Tibial nerve (tissue), 3 donors: ENCODE data around the gene AEN.

Experiments
- CTCF ChIP-seq, 5 experiments: fragments of 200-600 bp in 3 of 5; fragments of 450-650 bp in 2 of 5; sonication (generic) in 3 of 5; IDR thresholded peaks; one replicate each; pipeline ENCODE4 v1.5.1; 2016 to 2019; ENCODE audit warnings: antibody characterized with exemption in 5 of 5, mild to moderate bottlenecking in 3 of 5, moderate library complexity in 2 of 5
- POLR2A ChIP-seq, 2 donors: fragments of 450-650 bp; IDR thresholded peaks; one replicate each; pipeline ENCODE4 v1.6.1; 2017; ENCODE audit warnings: antibody characterized with exemption in 2 of 2, mild to moderate bottlenecking in 2 of 2, moderate library complexity in 2 of 2

- TF ChIP-seq CTCF (IDR thresholded peaks at IDR 0.05) (no peak), POLR2A (IDR thresholded peaks at IDR 0.05) (no peak)
These were observed 17.3 kb upstream of the AEN start for GRCh38 chr15:88603885-88604284.
